ENCODE data around the gene MCC.

DNA sequence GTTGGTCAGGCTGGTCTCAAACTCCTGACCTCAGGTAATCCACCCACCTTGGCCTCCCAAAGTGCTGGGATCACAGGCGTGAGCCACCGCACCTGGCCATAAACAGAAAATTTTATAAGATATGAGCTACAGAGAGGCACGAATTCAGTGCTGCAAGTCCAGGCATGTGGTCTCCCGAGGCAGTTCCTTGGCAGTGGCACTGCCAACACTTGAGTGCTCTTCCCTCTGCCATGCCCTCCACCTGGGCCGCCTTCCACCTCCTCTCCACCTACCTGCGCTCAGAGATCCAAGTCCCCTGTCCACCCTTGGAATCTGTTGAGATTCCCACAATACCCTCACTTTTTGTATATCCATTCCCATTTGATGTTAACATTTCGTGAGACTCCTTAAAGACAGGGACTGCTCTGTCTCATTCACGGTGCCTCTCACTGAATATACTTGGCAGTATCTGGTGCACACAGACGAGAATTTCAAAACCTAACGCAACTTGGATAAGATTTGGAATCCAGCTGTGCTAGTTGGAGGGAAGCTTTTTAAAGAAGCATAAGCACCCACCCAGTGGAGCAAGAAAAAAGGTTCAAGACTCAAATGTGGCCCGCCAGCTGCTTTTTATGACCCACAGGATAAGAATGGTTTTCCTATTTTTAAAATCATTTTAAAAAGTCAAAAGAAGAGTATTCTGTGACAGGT, 443.3 kb downstream of the MCC start:
- TF ChIP-seq, protein P1, sequence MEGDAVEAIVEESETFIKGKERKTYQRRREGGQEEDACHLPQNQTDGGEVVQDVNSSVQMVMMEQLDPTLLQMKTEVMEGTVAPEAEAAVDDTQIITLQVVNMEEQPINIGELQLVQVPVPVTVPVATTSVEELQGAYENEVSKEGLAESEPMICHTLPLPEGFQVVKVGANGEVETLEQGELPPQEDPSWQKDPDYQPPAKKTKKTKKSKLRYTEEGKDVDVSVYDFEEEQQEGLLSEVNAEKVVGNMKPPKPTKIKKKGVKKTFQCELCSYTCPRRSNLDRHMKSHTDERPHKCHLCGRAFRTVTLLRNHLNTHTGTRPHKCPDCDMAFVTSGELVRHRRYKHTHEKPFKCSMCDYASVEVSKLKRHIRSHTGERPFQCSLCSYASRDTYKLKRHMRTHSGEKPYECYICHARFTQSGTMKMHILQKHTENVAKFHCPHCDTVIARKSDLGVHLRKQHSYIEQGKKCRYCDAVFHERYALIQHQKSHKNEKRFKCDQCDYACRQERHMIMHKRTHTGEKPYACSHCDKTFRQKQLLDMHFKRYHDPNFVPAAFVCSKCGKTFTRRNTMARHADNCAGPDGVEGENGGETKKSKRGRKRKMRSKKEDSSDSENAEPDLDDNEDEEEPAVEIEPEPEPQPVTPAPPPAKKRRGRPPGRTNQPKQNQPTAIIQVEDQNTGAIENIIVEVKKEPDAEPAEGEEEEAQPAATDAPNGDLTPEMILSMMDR (IDR thresholded peaks at IDR 0.05; ENCODE audit: insufficient read depth, low read depth, low read length), result no peak
- no peak for TF ChIP-seq EZH2 (IDR thresholded peaks at IDR 0.05; ENCODE audit: insufficient read depth, low read length)
